Transverse colon (tissue), 4 donors: Measurements from ENCODE around the gene RITA1. TPM values are rescaled to one million over a fixed set of nuclear protein-coding genes. Genes with fewer than 3 reads are reported as not detected.

Source experiments
- DNase-seq: peaks from one replicate; pipeline ENCODE4 v3.0.0-alpha.2; 2019
- H3K27ac ChIP-seq, 4 donors: fragments of 200-600 bp; sonication (generic); 2 replicates each; pipeline ENCODE4 v1.5.1; 2016 to 2018; ENCODE audit warnings: inconsistent platforms in 4 of 4
- H3K27me3 ChIP-seq: fragments of 200-600 bp; sonication (generic); 2 replicates; pipeline ENCODE4 v1.5.1; 2017; ENCODE audit warnings: inconsistent platforms
- H3K36me3 ChIP-seq, 4 donors: fragments of 200-600 bp; sonication (generic); 2 replicates each; pipeline ENCODE4 v1.5.1; 2017 to 2019; ENCODE audit warnings: inconsistent platforms in 4 of 4
- H3K4me1 ChIP-seq, 4 donors: fragments of 200-600 bp; sonication (generic); 2 replicates each; pipeline ENCODE4 v1.5.1; 2017 to 2020; ENCODE audit warnings: inconsistent platforms in 4 of 4
- H3K4me3 ChIP-seq, 4 donors: fragments of 200-600 bp; sonication (generic); 1 replicate in 1 of 4; 2 replicates in 3 of 4; pipeline versions ENCODE4 v1.5.1 to v1.6.1; 2017 to 2019; ENCODE audit warnings: inconsistent platforms in 4 of 4
- H3K9me3 ChIP-seq, 2 donors: fragments of 200-600 bp; sonication (generic); 2 replicates each; pipeline ENCODE4 v1.5.1; 2017 to 2019; ENCODE audit warnings: inconsistent platforms in 2 of 2
- EP300 ChIP-seq: sonication (generic); formaldehyde crosslinking; IDR thresholded peaks from one replicate; pipeline ENCODE4 v1.6.1; 2017; ENCODE audit warnings: antibody characterized with exemption, low read depth
- POLR2A ChIP-seq: fragments of 450-650 bp; IDR thresholded peaks from one replicate; pipeline ENCODE4 v1.6.1; 2016; ENCODE audit warnings: antibody characterized with exemption, mild to moderate bottlenecking, moderate library complexity
- POLR2AphosphoS5 ChIP-seq, 3 donors: sonication (generic); formaldehyde crosslinking; IDR thresholded peaks; one replicate each; pipeline ENCODE4 v1.6.1; 2016; ENCODE audit warnings: antibody characterized with exemption in 3 of 3
- WGBS, 2 donors: methylation state at CpG; one replicate each; pipeline ENCODE4 v1.1.5; 2018; ENCODE audit warnings: low coverage in 1 of 2; 5-methylcytosine and 5-hydroxymethylcytosine counted together
- in situ Hi-C, 4 donors: fragments of 200-750 bp; cut with MboI; loops; one replicate each; pipeline versions ENCODE4 v1.15.0 to v1.15.1; 2017; ENCODE audit warnings: low sequenced_read_pairs in 3 of 4, low pct_ligation_motif_present in 1 of 4, low pct_unique_long_range_greater_than_20kb in 1 of 4
- intact Hi-C: fragments of 100-400 bp; cut with DNase I; formaldehyde crosslinking; loops from one replicate; pipeline ENCODE4 v1.15.1; 2023; ENCODE audit warnings: low total_unique reads
- total RNA-seq, 4 donors: library from RNA; depleted of rRNA; stranded (reverse); fragments of >200 nt; gene quantifications; one replicate each; pipeline ENCODE4 v1.1.0, GENCODE V29; 2016
- TF ChIP-seq, protein P1 (sequence below), 5 experiments: fragments of 200-600 bp in 3 of 5; fragments of 450-650 bp in 2 of 5; sonication (generic) in 3 of 5; IDR thresholded peaks; 1 replicate in 2 of 5; 2 replicates in 3 of 5; pipeline ENCODE4 v1.5.1; 2016 to 2017; ENCODE audit warnings: antibody characterized with exemption in 5 of 5, inconsistent platforms in 3 of 5, mild to moderate bottlenecking in 2 of 5, moderate library complexity in 1 of 5

Gene RITA1
- total RNA-seq, 4 donors from 2014 or later, result 17.5 to 41.5 (median 23.8) TPM

DNA sequence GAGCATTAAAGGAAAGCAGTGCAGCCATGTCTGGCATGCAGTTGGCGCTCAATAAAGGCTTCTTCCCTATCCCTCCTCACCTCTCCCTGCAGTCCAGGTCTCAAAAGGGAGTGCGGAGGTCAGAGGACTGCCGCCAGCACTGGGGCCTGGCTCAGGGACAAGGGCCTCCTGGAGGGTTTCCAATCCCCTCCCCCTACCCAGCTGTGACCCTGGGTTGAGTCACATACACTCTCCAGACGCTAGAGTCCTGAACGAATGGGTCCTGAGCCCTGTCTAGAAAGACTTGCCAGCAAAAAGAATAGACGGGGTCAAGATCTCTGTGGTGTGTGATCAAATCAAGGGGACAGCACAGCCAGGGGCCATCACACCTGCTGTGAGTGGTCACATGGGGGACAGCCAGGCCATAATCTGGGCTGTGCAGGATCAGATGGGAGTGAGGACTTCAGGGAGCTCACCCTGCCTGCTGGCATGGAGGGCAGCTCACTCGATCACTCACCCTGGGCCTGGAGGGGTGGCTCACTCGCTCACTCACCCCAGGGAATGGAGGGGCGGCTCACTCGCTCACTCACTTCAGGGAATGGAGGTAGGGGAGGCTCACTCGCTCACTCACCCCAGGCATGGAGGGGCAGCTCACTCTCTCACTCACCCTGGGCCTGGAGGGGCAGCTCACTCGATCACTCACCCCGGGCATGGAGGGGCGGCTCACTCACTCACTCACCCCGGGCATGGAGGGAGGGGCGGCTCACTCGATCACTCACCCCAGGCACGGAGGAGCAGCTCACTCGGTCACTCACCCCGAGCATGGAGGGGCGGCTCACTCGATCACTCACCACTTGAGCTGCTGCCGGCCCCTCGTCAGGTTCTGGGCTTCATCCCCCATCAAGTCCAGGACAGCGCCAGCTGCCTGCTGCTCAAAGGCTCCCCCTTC lies 23.2 kb upstream of the RITA1 start:
- Histone ChIP-seq H3K9me3 (no peaks in the 10 kb centered on the region), H3K27ac (no peak overlapping the region), H3K27me3 (no peaks in the 10 kb centered on the region), H3K36me3 (peaks cover 0 to 44% (median 11%) of the 10 kb centered on the region in 4 donors), H3K4me1 (no peaks in the 10 kb centered on the region), H3K4me3 (no peak overlapping the region)
- WGBS, 2 donors, result 92% methylated on average over 24 of the region's 25 CpGs; no CpG with 5 or more reads in 1 of the 2 donors
- intact Hi-C loops, result loop anchor here (10.0 kb wide), 1 partner anchor 108 kb away; the partner anchor contains the start of gene DTX1
- TF ChIP-seq EP300, result no peak
- TF ChIP-seq, protein P1, sequence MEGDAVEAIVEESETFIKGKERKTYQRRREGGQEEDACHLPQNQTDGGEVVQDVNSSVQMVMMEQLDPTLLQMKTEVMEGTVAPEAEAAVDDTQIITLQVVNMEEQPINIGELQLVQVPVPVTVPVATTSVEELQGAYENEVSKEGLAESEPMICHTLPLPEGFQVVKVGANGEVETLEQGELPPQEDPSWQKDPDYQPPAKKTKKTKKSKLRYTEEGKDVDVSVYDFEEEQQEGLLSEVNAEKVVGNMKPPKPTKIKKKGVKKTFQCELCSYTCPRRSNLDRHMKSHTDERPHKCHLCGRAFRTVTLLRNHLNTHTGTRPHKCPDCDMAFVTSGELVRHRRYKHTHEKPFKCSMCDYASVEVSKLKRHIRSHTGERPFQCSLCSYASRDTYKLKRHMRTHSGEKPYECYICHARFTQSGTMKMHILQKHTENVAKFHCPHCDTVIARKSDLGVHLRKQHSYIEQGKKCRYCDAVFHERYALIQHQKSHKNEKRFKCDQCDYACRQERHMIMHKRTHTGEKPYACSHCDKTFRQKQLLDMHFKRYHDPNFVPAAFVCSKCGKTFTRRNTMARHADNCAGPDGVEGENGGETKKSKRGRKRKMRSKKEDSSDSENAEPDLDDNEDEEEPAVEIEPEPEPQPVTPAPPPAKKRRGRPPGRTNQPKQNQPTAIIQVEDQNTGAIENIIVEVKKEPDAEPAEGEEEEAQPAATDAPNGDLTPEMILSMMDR (IDR thresholded peaks at IDR 0.05), result no peak
- no peak for TF ChIP-seq POLR2AphosphoS5 (IDR thresholded peaks at IDR 0.05)
- no peak for TF ChIP-seq POLR2A
- no peak for DNase-seq
- in situ Hi-C loops, result no loop called here

DNA sequence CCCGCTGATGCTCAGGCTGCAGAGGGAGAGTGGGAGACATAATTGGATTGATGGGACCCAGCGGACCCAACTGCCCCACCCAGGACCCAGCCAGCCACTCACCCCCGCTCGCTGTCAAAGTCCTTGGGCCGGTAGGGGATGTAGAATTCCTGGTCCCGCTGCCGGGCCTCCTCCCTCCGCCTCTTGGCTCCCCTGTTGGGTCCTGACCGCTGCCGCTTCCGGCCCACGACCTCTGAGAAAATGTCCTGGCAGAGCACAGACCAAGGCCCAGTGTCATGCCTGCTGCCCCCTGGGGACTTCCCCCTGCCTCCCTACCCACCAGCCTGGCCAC lies 22.5 kb upstream of the RITA1 start:
- Histone ChIP-seq H3K36me3 (peaks cover 0 to 50% (median 16%) of the 10 kb centered on the region in 4 donors), H3K27me3 (no peaks in the 10 kb centered on the region), H3K4me1 (no peaks in the 10 kb centered on the region), H3K27ac (no peak overlapping the region), H3K4me3 (no peak overlapping the region), H3K9me3 (no peaks in the 10 kb centered on the region)
- WGBS, 2 donors, result 96% methylated on average over 12 of the region's 12 CpGs; no CpG with 5 or more reads in 1 of the 2 donors
- no peak for DNase-seq
- intact Hi-C loops (loop anchor here (10.0 kb wide), 1 partner anchor 108 kb away; the partner anchor contains the start of gene DTX1), in situ Hi-C loops (no loop called here)
- TF ChIP-seq POLR2A (no peak), POLR2AphosphoS5 (IDR thresholded peaks at IDR 0.05) (no peak), EP300 (no peak)
- TF ChIP-seq, protein P1 (IDR thresholded peaks at IDR 0.05), result no peak

DNA sequence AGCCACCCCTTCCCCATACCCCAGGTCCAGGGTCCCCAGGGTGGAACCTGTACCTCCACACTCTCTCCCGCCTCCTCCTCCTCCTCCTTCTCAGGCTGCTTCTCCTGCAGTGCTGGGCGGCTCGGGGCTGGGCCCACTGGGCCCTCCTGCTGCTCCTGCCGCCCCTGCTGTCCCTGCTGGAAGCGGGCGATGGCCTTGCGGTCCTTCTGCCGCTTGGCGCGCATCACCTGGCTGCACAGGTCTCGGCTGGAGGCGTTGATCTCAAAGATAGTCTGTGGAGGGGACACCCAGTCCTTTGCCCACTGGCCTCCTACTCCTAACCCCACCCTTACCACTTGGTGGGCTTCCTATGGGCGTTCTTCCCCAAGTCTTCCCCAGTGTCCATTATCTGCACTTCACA lies 21.5 kb upstream of the RITA1 start:
- Histone ChIP-seq H3K27me3 (no peaks in the 10 kb centered on the region), H3K4me1 (no peaks in the 10 kb centered on the region), H3K9me3 (no peaks in the 10 kb centered on the region), H3K4me3 (no peak overlapping the region), H3K36me3 (peaks cover 0 to 56% (median 16%) of the 10 kb centered on the region in 4 donors), H3K27ac (no peak overlapping the region)
- WGBS, 2 donors, result 96 to 100% methylated on average over 6 to 13 of the region's 13 CpGs
- no peak for DNase-seq
- TF ChIP-seq POLR2AphosphoS5 (IDR thresholded peaks at IDR 0.05) (no peak), POLR2A (no peak), EP300 (no peak)
- TF ChIP-seq, protein P1 (IDR thresholded peaks at IDR 0.05), result no peak
- in situ Hi-C loops, result no loop called here
- intact Hi-C loops, result loop anchor here (10.0 kb wide), 1 partner anchor 109 kb away; the partner anchor contains the start of gene DTX1

DNA sequence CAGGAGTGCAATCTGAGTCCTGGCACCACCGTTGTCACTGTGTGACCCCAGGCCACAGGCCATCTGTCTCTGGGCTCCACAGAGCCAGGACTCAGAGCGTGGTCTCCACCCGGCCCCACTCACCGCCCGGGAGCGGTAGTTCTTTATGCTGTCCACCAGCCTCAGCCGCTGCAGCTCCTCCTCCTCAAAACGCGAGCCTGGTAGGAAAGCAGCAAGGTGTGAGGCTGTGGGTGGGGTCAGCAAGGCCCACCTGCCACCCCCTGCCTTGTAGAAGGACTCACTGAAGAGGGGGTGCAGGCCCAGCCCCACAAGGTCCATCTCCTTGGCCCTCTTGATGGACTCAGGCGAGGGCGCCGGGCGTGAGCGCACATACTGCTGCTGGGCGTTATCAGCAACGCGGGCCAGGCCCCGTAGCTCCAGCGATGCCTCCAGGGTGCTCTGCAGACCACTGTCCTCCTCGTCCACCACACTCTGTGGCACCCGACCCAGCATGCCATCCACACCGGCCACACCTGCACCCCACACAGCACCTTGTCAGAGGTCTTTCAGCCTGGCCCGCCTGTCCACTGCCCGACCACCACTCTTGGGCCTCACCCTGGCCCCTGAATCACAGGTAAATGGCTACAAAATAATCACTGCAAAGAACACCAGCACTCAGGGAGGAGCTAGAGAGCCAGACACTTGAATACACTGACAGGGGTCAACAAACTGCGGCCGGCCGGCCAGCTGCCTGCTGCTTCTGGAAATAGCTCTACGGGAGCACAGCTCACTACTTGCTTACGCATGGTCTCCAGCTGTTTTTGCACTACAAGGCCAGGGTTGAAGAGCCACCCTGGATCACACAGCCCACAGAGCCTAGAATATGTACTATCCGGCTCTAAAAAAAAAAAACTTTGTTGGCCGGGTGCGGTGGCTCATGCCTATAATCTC lies 19.7 kb upstream of the RITA1 start:
- no peak for DNase-seq
- 95% methylated on average over 32 of the region's 32 CpGs; no CpG with 5 or more reads in 1 of the 2 donors for WGBS, 2 donors
- Histone ChIP-seq H3K4me1 (no peaks in the 10 kb centered on the region), H3K4me3 (no peak overlapping the region), H3K27me3 (no peaks in the 10 kb centered on the region), H3K9me3 (no peaks in the 10 kb centered on the region), H3K36me3 (peaks cover 0 to 59% (median 23%) of the 10 kb centered on the region in 4 donors), H3K27ac (no peak overlapping the region)
- in situ Hi-C loops, result no loop called here
- TF ChIP-seq, protein P1 (IDR thresholded peaks at IDR 0.05), result no peak
- no peak for TF ChIP-seq EP300
- no peak for TF ChIP-seq POLR2A
- no peak for TF ChIP-seq POLR2AphosphoS5 (IDR thresholded peaks at IDR 0.05)
- intact Hi-C loops, result loop anchor here (10.0 kb wide), 1 partner anchor 111 kb away; the partner anchor contains the start of gene DTX1
